ENCODE results near the gene CA10. TPM values are rescaled to one million over a fixed set of nuclear protein-coding genes. Genes with fewer than 3 reads are reported as not detected.

CA10 gene
- total and polyA plus RNA-seq, 2 of the 4 experiments (the other 2 are of a cell fraction), result not detected

DNA sequence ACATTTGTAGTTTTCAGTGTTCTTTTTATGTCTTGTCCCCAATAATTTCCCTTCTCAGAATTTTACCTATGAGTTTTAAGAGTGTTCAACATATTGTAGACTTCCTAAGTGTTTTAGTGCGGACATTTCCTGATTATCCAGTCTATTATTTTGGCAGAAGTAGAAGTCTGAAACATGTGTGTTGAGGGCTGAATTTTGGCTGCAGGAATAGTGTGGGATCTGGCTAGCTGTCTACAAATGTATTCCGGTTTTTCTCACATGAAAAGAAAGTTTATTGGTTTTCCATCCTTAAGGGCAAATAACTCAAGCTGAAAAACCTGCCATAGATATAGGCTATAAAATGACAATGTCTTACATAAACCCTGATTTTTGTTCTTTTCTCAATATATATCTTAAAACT lies 33.0 kb upstream of the CA10 start:
- Histone ChIP-seq H4K20me1 (ENCODE audit: insufficient read depth, low read length) (no peaks in the 10 kb centered on the region), H3K9ac (ENCODE audit: low read depth, low read length) (no peak overlapping the region), H4K8ac (ENCODE audit: low read depth in 2 of 2, low read length in 2 of 2) (no peak overlapping the region), H2AFZ (replicated peaks; ENCODE audit: low read length, poor library complexity) (no peak overlapping the region), H3K27ac (ENCODE audit: insufficient read depth, low read length) (no peak overlapping the region), H3K4me3 (ENCODE audit: insufficient read depth, low read depth, low read length) (no peak overlapping the region), H3K9me1 (ENCODE audit: insufficient read depth, low read length) (no peaks in the 10 kb centered on the region), H2BK5ac (ENCODE audit: low read depth, low read length, poor library complexity, severe bottlenecking) (no peak overlapping the region), H4K91ac (ENCODE audit: insufficient read depth, low read depth, low read length) (no peak overlapping the region), H3K4ac (ENCODE audit: low read depth, low read length) (no peak overlapping the region), H2BK20ac (ENCODE audit: low read depth, low read length) (no peak overlapping the region), H3K14ac (replicated peaks; ENCODE audit: low read depth, low read length) (no peak overlapping the region), H3K36me3 (ENCODE audit: control insufficient read depth, insufficient read depth, low read length) (no peaks in the 10 kb centered on the region), H2AK5ac (ENCODE audit: low read depth, low read length) (no peak overlapping the region), H3K4me2 (ENCODE audit: low read depth, low read length) (no peak overlapping the region), H3K56ac (ENCODE audit: extremely low read depth, insufficient read depth, low read length) (no peak overlapping the region), H2AK9ac (replicated peaks; ENCODE audit: low read depth, low read length, poor library complexity) (no peak overlapping the region), H3K18ac (ENCODE audit: low read depth, low read length) (no peak overlapping the region), H2BK120ac (ENCODE audit: low read depth, low read length) (no peak overlapping the region), H3K23ac (ENCODE audit: low read depth, low read length) (no peak overlapping the region), H3K79me1 (ENCODE audit: low read depth in 1 of 2, low read length in 2 of 2) (no peaks in the 10 kb centered on the region), H2BK15ac (ENCODE audit: low read depth, low read length) (no peak overlapping the region), H4K5ac (ENCODE audit: low read depth, low read length) (no peak overlapping the region), H3K27me3 (ENCODE audit: control insufficient read depth, insufficient read depth, low read length) (no peaks in the 10 kb centered on the region), H3K4me1 (ENCODE audit: control insufficient read depth, insufficient read depth, low read length) (no peaks in the 10 kb centered on the region), H3K9me3 (ENCODE audit: control insufficient read depth, insufficient read depth, low read length) (peaks cover 3% of the 10 kb centered on the region; the same call in 1 of the 2 replicates)
- WGBS, 2 experiments (ENCODE audit: extremely low coverage in 2 of 2, insufficient read length in 1 of 2), result no CpG with 5 or more reads among the region's 2 CpGs
- ChIA-PET CTCF (no interaction called here), POLR2A (ENCODE audit: unreplicated experiment) (no interaction called here)
- no peak for DNase-seq
- no peak for ATAC-seq (ENCODE audit: low read depth)
- intact Hi-C loops (cut with micrococcal nuclease), result no loop called here
- in situ Hi-C loops (cut with MboI; ENCODE audit: low sequenced_read_pairs), result no loop called here
- BruUV-seq (replicated peaks), result no TSS peak
- TF ChIP-seq POLR2A (IDR thresholded peaks at IDR 0.05; ENCODE audit: low read depth, low read length) (no peak), FOS (IDR thresholded peaks at IDR 0.05; ENCODE audit: low read depth, low read length) (no peak), SMC3 (IDR thresholded peaks at IDR 0.05; ENCODE audit: low read depth, low read length) (no peak), RCOR1 (IDR thresholded peaks at IDR 0.05; ENCODE audit: insufficient replicate concordance, low read length) (no peak), BHLHE40 (IDR thresholded peaks at IDR 0.05; ENCODE audit: low read depth, low read length) (no peak), MXI1 (IDR thresholded peaks at IDR 0.05; ENCODE audit: borderline replicate concordance, low read depth, low read length) (no peak), RAD21 (IDR thresholded peaks at IDR 0.05; ENCODE audit: low read length) (no peak), MAZ (IDR thresholded peaks at IDR 0.05; ENCODE audit: borderline replicate concordance, low read depth, low read length) (no peak), RFX5 (IDR thresholded peaks at IDR 0.05; ENCODE audit: low read depth, low read length) (no peak), NFE2L2 (IDR thresholded peaks at IDR 0.05; ENCODE audit: low read depth, low read length) (no peak), CHD1 (IDR thresholded peaks at IDR 0.05; ENCODE audit: low read depth, low read length) (no peak), CEBPB (IDR thresholded peaks at IDR 0.05; ENCODE audit: low read depth, low read length) (no peak), MAFK (IDR thresholded peaks at IDR 0.05; ENCODE audit: low read depth, low read length) (no peak)
- TF ChIP-seq, protein P1, sequence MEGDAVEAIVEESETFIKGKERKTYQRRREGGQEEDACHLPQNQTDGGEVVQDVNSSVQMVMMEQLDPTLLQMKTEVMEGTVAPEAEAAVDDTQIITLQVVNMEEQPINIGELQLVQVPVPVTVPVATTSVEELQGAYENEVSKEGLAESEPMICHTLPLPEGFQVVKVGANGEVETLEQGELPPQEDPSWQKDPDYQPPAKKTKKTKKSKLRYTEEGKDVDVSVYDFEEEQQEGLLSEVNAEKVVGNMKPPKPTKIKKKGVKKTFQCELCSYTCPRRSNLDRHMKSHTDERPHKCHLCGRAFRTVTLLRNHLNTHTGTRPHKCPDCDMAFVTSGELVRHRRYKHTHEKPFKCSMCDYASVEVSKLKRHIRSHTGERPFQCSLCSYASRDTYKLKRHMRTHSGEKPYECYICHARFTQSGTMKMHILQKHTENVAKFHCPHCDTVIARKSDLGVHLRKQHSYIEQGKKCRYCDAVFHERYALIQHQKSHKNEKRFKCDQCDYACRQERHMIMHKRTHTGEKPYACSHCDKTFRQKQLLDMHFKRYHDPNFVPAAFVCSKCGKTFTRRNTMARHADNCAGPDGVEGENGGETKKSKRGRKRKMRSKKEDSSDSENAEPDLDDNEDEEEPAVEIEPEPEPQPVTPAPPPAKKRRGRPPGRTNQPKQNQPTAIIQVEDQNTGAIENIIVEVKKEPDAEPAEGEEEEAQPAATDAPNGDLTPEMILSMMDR (conservative IDR thresholded peaks at IDR 0.05; ENCODE audit: low read depth, low read length), result no peak
- TF ChIP-seq, protein P2, sequence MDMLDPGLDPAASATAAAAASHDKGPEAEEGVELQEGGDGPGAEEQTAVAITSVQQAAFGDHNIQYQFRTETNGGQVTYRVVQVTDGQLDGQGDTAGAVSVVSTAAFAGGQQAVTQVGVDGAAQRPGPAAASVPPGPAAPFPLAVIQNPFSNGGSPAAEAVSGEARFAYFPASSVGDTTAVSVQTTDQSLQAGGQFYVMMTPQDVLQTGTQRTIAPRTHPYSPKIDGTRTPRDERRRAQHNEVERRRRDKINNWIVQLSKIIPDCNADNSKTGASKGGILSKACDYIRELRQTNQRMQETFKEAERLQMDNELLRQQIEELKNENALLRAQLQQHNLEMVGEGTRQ (IDR thresholded peaks at IDR 0.05; ENCODE audit: low read depth, low read length), result no peak
- TF ChIP-seq, protein P3, sequence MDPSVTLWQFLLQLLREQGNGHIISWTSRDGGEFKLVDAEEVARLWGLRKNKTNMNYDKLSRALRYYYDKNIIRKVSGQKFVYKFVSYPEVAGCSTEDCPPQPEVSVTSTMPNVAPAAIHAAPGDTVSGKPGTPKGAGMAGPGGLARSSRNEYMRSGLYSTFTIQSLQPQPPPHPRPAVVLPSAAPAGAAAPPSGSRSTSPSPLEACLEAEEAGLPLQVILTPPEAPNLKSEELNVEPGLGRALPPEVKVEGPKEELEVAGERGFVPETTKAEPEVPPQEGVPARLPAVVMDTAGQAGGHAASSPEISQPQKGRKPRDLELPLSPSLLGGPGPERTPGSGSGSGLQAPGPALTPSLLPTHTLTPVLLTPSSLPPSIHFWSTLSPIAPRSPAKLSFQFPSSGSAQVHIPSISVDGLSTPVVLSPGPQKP (IDR thresholded peaks at IDR 0.05; ENCODE audit: borderline replicate concordance, low read depth, low read length), result no peak
- dilution Hi-C loops (cut with HindIII; ENCODE audit: low sequenced_read_pairs, unreplicated experiment), result no loop called here
